Activated CD8-positive, alpha-beta memory T cell treated with anti-CD3 and anti-CD28 coated beads for 48 hours (primary cell): ENCODE data around the gene MAN2C1.
"Not testable (repeated sequence)": the region's sequence is repeated elsewhere in the genome, so short reads cannot be mapped to it uniquely, and the experiment has no call there.

Experiments used
- DNase-seq, 3 experiments: peaks; one replicate each; pipeline ENCODE4 v3.0.0-alpha.2; 2020; ENCODE audit warnings: low read depth in 2 of 3, low spot score in 2 of 3

The MAN2C1 gene

DNA sequence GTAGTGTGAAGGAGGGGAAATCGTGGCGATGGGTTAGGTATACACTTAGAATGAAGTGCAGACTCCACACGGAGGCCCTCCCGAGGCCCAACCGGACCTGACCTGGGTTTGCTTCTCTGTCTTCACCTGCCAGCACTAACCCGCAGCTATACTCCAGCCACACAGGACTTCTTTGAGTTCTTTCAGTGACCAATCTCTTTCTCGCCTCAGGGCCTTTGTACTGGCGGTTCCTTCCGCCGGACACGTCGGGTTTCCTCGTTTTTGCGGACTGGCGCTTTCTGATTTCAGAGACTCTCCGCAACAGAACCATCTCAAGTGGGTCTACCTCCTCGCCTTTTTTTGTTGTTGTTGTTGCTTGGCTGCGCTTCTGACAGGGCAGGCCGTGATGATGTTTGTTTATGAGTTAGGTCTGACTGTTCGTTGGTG, 21.6 kb downstream of the MAN2C1 start, which contains the start of gene NEIL1:
Gene NEIL1, plus strand, starts transcription at position 244 of the 426 bp plus-strand sequence. CDS start 1,867 bp downstream, outside the sequence.
- no peak for DNase-seq

DNA sequence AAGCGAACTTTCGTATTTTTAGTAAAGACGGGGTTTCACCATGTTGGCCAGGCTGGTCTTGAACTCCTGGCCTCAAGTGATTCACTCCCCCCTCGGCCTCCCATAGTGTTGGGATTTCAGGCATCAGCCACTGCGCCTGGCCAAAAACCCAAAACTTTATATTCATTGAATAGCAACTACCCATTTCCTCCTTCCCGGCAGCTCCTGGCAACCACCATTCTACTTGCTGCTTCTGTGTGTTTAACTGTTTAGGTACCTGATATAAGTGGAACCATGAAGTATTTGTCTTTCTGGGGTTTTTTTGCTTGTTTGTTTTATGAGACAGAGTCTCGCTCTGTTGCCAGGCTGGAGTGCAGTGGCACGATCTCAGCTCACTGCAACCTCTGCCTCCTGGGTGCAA, 24.5 kb downstream of the MAN2C1 start:
- not testable (repeated sequence) for DNase-seq

DNA sequence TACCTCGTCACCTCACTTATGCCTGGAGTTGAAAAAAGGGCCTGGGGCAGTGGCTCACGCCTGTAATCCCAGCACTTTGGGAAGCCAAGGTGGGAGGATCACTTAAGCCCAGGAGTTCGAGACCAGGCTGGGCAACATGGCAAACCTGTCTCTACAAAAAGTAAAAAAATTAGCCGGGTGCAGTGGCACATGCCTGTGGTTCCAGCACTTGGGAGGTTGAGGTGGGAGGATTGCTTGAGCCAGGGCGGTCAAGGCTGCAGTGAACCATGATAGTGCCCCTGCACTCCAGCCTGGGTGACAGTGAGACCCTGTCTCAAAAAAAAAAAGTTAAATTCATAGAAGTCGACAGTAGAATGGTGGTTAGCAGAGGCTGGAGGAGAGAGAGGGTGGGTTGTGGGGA, 26.2 kb downstream of the MAN2C1 start:
- DNase-seq = no peak

DNA sequence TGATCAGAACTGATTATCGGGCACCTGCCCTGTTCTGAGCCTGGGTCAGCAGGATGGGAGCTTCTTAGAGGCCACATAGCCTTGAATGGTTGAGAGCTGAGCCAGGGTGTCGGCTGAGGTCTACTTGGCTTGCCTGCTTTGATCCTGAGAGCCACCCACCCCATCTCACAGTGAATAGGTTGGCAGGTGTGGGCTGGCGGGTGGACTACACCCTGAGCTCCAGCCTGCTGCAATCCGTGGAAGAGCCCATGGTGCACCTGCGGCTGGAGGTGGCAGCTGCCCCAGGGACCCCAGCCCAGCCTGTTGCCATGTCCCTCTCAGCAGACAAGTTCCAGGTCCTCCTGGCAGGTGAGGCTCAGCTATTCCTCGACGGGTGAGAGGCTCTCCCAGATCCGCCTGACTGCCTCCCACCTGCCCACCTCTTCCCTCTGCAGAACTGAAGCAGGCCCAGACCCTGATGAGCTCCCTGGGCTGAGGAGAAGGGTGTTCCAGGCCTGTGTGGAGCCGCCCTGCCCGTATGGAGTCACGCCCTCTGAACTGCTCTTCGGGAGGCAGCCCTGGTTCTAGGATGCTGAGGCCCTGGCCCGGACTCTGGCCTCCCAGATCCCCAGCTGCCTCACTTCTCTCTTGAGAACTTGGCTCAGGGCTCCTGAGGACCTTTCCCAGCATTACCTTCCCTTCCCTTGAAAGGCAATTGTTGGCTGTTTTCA, 28.7 kb downstream of the MAN2C1 start:
- DNase-seq = no peak

DNA sequence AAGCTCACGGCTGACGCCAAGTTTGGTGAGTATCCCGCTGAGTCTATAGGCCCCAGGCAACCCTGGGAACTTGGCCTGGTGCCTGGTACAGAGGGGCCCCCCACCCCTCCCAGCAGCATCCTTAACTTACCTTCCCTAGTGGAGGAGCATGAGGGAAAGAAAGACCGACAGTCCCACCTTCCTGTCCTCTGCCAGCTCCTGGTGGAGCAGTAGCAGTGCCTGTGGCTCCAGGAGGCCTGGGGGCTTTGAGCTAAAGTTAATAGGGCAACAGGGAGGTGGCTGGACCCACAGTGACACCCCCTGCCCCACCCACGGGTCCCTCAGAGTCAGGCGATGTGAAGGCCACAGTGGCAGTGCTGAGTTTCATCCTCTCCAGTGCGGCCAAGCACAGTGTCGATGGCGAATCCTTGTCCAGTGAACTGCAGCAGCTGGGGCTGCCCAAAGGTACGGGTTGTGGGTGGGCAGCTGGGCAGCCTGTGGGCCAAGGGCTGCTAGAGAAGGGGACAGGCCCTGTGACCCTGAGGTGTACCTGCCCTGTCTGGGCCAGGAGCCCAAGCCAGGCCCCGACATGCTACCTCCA, 29.7 kb downstream of the MAN2C1 start:
- DNase-seq = no peak

DNA sequence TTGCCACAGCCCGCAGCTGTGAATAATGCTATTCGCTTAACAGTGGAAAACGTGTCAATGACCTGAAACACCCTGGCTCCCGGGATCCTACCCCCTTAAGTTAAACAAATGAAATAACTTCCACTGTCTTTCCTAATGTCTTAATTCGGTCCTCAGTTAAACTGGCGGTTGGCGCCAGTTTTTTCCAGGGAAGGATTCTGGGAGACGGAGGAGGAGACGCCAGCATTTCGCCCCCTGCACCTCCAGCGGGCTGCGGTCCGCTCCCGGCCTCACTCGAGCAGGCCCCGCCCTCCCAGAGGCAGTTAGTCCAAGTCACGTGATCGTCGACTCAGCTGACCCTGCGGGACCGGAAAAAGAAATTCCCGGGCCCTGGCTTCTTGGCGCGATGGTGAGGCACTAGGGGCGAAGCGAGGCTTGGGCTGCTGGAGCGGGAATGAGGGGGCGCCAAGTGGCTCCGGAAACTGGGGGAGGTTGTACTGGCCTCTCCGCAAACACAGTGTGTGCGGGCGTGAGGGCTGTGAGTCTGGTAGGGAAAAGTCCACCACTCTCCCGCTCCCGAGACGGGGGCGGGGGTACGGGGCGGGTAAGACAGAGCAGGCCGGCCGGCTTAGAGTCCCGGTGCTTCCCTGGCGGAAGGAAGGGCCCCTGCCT, 32.6 kb downstream of the MAN2C1 start, which contains the start of gene COMMD4:
Gene COMMD4, plus strand, starts transcription at position 359 of the 651 bp plus-strand sequence. Its CDS starts 27 bp downstream, at position 386.
- peak; percentile 71 to 84 (median 82) for DNase-seq

DNA sequence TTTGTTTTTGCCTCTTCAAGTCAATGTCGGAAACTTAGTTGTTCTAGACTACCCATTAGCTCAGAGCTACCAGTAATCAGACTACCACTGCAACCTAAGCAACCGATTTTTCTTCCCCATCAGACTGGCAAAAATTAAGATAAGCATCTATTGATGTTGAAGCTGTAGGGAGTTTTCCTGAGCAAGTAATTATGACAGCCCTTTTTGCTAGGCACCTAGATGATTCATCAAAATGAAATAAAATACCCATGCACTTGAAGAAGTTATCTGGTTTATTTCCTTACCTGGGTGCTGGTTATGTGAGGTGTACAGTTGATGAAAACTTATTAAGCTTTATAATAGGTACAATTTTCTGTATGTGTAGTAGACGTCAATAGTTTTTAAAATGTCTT, 33.1 kb downstream of the MAN2C1 start:
- DNase-seq = no peak

DNA sequence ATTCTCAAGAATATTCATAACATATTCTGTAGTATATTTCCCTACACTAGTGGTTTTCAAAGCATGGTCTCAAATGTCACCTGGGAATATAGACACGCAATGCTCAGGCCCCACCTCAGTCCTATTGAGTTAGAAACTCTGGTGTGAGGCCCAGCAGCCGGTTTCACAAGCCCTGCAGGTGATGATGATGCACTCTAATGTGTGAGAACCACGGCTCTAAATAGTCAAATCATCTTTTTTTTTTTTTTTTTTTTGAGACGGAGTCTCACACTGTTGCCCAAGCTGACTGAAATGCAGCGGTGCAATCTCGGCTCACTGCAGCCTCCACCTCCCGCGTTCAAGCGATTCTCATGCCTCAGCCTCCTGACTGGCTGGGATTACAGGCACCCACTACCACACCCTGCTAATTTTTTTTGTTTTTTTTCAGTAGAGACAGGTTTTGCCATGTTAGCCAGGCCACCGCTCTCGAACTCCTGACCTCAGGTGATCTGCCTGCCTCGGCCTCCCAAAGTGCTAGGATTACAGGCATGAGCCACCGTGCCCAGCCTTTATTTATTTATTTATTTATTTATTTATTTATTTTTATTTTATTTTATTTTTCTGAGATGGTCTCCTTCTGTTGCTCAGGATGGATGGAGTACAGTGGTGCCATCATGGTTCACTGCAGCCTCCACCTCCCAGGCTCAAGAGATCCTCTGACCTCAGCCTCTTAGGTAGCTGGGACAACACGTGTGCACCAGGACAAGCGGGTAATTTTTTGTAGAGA, 34.6 kb downstream of the MAN2C1 start:
- DNase-seq = not testable (repeated sequence)

DNA sequence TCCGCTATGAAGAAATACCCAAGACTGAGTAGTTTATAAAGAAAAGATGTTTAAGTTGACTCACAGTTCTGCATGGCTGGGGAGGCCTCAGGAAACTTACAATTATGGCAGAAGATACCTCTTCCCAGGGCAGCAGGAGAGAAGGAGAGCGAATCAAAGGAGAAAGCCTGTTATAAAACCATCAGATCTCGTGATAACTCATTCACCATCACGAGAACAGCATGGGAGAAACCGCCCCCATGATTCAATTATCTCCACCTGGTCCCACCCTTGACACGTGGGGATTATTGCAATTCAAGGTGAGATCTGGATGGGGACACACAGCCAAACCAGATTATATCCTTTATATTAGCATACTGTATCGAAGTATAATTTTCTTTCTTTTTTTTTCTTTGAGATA, 36.3 kb downstream of the MAN2C1 start:
- DNase-seq = not testable (repeated sequence)

DNA sequence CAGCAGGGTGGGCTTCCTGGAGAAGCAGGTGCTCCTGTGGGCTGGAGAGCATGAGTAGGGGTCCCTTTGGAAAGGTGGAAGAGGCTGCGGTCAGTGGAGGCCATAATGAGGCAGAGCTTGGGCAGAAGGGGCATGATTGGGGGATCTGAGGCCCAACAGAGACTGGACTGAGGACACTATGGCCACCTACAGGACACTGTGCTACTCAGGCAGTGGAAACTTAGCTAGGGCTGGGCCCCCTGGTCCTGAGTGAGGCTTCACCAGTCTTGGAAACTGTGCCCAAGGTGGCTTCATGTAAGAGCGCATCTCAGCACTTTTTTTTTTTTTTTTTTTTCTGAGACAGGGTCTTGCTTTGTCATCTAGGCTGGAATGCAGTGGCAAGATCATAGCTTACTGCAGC, 38.8 kb downstream of the MAN2C1 start:
- DNase-seq = no peak

DNA sequence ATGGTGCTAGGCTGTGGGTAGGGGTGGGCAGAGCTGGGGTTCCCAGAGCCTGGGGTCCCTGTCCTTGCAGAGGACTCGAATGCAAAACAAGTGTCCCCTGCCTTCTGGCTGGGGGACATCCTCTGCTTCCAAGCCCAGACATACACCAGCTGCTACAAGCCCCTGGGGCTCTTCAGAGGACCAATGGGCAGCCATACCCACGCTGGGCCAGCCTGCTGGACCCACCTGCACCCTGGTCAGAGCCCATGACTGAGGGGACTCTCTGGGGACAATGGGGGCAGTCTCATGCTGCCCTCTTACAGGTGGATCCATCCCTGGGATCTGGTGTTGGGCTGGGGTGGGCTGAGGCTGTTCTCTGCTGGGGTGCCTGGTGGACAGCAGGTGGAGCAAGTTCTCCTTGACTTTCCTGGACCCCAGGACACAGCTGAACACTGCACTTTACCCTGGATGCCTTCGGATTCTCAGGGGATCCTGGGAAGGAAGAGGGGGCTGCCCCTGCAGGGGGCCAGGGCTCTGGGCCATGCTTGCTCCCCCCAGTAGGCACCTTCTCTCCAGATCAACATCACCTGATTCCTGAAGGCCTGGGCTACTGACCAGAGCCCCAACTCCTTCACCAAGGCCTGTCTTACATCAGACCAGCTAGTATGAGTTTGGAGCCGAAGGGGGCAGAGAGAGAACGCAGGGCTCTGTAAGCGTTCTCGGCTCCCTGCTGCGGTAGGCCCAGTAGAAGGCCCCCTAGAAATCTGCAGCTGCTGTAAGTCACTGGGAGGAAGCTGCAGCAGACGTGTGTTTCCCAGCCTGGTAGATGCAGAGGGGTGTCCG, 39.7 kb downstream of the MAN2C1 start:
- DNase-seq = no peak

DNA sequence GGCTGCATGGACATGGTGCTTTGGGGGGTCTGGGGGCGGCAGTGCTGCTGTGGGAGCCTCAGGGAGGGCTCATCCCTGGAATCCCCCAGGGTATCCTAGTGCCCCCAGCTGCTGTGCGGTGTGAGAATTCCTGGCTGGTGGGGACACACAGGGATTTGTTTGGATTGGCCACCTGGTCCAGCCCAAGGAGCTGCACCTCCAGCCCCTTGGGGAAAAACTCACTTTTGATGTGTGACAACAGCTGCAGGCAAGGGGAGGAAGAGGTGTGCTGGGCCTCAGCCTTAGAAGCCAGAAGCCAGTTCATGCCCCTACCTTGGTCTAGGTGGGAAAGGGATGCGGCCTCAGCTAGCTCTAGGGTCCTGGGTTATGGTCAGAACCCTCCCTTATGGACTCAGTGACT, 40.9 kb downstream of the MAN2C1 start:
- DNase-seq = no peak

DNA sequence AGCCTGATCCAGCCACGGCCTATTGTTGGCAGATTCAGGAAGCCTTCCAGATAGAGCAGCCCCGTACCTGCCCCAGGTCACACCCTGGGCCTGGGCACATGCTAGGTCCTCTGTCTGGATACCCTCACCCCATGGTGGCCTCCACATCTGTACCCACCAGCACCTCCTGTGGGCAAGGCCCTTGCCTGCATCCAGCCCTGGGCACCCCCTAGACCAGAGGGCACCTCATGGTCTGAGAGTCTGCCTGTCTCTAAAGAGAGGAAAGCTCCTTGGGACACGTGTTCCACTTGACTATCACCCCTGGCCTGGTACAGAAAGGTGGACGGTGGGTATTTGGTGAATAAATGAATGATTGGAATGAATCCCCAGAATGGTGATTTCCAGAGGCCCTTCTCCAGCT, 41.4 kb downstream of the MAN2C1 start:
- no peak for DNase-seq

DNA sequence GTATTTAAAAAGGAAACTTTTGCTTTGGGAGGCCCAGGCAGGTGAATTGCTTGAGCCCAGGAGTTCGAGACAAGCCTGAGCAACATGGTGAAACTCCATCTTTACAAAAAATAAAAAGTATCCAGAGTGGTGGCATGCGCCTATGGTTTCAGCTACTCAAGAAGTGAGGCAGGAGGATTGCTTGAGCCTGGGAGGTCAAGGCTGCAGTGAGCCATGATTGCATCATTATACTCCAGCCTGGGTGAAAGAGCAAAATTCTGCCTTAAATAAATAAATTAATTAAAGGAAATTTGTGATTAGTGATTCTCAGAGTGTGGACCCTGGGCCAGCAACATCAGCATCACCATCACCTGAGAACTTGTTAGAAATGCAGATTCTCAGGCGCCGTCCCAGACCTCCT, 42.5 kb downstream of the MAN2C1 start:
- DNase-seq = no peak

DNA sequence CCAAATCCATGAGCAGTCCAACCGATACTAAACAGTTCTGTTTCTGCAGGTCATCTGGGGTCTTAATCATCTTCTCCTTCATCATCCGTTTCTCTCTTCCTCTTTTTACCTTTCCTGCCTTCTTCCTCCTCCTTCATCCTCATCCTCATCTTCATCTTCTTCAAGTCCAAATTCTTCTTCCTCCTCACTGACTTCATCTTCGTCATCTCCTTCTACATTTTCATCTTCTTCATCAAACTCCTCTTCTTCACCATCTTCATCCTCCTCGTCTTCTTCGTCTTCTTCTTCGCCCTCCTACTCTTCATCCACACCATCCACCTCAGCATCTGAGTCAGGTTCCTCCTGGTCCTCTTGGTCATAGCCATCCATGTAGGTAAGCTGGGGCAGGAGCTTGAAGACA, 46.7 kb downstream of the MAN2C1 start:
- DNase-seq = no peak

DNA sequence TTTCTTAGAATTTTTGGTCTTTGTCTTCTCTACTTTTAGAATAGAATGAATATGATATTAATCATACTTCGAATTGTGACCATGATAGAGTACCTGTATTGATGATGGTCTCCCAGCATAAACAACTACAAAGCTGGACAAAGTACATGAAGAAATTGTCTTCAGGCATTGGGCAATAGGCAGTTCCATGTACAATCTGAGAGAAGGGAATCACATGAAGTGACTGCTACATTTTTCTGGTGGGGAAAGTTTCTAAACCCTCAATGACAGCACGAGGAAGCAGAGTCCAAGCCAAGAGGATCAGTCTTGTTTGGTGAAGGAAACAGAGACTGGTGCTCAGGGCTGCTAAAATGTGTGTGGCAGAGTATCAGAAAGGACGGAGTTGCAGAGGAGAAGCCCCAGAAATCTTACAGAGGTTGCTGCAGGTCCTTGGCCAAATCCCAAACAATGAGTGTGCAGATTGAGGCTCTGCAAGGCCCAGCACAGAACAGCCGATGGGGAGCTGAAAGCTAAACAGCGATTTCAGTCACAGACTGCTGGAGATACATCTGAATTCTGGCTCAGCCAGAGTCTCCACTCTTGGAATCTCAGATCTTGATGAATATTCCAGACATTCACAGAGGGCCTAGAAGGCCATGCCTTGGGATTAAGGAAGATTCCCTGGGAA, 49.0 kb downstream of the MAN2C1 start:
- not testable (repeated sequence) for DNase-seq

DNA sequence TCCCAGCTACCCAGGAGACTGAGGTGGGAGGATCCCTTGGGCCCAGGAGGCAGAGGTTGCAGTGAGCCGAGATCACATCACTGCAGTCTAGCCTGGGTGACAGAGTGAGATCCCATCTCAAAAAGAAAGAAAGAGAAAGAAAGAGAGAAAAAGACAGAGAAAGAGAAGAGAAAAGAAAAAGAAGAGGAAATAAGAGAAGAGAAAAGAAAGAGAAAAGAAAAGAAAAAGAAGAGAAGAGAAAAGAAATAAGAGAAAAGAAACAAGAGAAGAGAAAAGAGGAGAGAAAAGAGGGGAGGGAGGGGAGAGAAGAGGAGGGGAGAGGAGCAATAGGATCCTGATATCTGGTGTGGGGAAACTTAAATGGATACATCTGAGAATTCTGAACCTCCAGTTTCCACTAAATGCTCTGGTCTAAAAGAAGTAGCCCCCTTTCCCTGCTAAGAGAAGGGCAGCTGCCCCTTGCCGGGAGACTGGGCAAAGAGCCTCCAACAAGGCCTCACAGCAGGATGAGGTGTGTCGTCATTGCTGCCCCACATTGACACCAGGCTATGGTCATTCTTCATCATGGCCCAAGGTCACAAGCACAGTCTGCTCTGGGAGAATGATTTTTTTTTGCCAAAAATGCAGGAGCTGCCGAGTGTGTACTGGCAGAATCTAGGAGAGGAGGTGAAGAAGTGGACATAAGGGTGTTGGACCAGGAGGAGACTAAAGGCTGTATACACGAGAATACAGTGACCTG, 53.7 kb downstream of the MAN2C1 start:
- no peak for DNase-seq

DNA sequence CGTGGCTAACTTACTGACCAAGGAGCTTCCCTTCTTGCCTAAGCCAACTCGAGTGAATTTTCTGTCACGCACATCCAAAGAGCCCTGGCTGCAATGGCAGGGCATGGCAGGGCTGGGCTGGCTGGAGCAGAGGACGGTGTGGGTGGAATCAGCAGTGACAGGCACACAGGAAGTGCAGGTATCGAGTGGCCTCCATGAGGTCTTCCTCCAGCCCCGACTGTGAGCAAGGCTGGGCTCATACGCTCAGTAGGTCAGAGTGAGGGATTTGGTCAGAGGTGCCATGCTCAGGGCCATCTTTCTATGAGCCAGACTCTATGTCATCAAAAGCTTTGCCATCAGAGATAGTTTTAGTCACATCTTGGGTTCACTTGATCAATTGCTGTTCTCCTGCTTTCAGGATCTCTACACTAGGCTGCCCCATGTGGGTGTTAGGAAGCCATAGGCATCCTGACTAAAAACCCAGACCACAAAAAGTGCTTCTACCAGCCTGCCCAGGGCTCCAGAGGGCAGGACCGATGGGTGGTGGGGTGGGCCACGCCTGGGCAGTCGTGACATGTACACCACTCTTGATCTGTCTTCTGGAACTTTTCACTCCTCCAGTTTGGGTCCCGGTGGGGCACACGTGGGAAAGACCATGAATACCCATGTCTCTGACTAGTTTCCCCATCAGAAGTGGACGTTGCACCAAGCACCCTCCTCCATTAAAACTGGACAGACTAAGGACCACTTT, 55.1 kb downstream of the MAN2C1 start:
- no peak for DNase-seq

DNA sequence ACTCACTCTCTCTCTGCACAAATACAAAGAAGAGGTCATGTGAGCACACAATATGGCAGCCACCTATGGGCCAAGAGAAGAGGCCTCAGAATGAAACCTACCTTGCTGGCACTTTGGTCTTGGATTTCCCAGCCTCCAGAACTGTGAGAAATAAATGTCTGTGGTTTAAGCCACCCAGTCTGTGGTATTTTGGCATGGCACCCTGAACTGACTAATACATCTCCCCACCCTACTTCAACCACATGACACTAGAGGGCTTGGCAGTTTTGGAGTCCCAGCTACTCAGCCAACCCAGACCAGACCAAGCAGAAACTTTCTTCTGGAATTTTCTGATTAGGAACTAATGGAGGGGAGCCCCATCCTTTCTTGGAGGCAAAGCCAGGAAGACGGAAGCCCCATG, 55.9 kb downstream of the MAN2C1 start:
- DNase-seq = not testable (repeated sequence)
